NB4 (cell line): ENCODE measurements around the gene CADPS2.

Experiments used
- DNase-seq: peaks from one replicate; pipeline ENCODE4 v3.0.0; 2010; ENCODE audit warnings: low read depth
- H3K4me3 ChIP-seq: one replicate; pipeline ENCODE4 v1.5.1; 2011; ENCODE audit warnings: mild to moderate bottlenecking, low read depth, low read length, moderate library complexity
- MYC ChIP-seq: IDR thresholded peaks from 2 replicates; pipeline ENCODE4 v1.6.1; 2011; ENCODE audit warnings: low read depth, low read length
- POLR2A ChIP-seq: IDR thresholded peaks from 2 replicates; pipeline ENCODE4 v1.6.1; 2011; ENCODE audit warnings: mild to moderate bottlenecking; ENCODE audit not compliant: insufficient read length; ENCODE audit errors: extremely low read depth
- TF ChIP-seq, protein P1 (sequence below): IDR thresholded peaks from 2 replicates; pipeline ENCODE4 v1.6.1; 2011; ENCODE audit warnings: low read depth, low read length
- TF ChIP-seq, protein P2 (sequence below): IDR thresholded peaks from one replicate; pipeline ENCODE4 v1.5.1; 2012; ENCODE audit warnings: low read depth, low read length

The CADPS2 gene

DNA sequence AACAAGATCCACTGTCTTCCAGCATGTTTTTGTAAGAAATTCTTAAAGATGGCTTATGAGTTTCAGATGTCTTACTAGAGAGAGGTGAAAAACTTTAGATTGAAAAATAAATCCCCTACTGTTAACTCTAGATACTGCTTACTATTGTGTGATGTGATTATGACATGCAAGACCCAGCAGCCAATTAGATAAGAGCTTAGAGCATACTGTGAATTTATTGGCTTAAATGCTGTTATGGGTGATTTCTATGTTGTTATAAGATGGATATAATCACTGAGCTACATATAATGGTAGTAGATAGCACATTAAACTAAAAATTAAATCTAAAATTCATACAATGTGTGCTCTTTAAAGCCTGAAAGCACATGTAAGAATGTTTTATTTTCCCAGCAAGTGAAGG, 187.2 kb downstream of the CADPS2 start, which contains the start of gene RNF133:
TSS of gene RNF133 (minus strand) at position 101 of the 400 bp plus-strand sequence. CDS start 199 bp downstream, outside the sequence.
- no peak for TF ChIP-seq POLR2A
- TF ChIP-seq, protein P1, sequence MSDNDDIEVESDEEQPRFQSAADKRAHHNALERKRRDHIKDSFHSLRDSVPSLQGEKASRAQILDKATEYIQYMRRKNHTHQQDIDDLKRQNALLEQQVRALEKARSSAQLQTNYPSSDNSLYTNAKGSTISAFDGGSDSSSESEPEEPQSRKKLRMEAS: no peak
- no peak for TF ChIP-seq MYC
- TF ChIP-seq, protein P2, sequence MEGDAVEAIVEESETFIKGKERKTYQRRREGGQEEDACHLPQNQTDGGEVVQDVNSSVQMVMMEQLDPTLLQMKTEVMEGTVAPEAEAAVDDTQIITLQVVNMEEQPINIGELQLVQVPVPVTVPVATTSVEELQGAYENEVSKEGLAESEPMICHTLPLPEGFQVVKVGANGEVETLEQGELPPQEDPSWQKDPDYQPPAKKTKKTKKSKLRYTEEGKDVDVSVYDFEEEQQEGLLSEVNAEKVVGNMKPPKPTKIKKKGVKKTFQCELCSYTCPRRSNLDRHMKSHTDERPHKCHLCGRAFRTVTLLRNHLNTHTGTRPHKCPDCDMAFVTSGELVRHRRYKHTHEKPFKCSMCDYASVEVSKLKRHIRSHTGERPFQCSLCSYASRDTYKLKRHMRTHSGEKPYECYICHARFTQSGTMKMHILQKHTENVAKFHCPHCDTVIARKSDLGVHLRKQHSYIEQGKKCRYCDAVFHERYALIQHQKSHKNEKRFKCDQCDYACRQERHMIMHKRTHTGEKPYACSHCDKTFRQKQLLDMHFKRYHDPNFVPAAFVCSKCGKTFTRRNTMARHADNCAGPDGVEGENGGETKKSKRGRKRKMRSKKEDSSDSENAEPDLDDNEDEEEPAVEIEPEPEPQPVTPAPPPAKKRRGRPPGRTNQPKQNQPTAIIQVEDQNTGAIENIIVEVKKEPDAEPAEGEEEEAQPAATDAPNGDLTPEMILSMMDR: no peak
- no peak within 1 kb of the TSS for H3K4me3 ChIP-seq
- no peak for DNase-seq

DNA sequence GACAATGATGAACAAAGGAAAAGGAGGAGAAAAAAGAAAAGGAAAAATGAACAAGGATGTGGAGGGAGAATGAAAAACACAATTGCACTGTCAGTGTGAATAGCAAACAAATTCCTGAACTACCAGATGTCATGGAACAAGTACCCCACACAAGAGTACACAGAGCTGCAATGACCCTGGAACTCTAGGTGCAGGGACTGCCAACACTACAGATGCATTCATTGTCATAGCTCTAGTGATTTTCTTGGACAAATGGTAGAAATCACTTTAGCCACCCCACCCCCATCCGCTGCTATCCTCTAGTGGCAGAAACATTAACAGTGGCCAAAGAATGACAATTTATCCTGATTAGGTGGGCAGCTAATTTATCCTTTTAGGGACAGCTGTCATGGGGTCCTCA, 190.4 kb downstream of the CADPS2 start:
- H3K4me3 ChIP-seq: no peak overlapping the region
- TF ChIP-seq, protein P1: no peak
- no peak for TF ChIP-seq POLR2A
- no peak for TF ChIP-seq MYC
- TF ChIP-seq, protein P2: no peak
- no peak for DNase-seq

DNA sequence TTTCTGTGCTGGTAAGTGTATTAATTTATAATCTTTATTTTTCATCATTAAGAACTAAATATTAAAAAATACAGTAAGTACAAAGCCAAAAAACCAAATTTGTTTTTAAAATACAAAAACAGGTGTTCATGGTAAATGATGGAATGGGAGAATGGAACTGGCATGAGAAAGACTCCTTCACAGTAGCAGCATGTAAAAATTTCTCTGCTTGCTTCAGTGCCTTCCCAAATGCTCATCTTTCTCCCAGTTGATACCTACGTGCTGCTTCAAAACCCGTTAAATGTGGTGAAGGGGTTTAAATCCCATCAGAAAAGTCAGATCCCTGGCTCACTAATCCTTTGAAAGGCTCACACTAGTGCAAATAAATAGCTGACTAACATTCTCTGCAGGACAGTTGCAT, 191.6 kb downstream of the CADPS2 start:
- no peak overlapping the region for H3K4me3 ChIP-seq
- no peak for DNase-seq
- TF ChIP-seq, protein P2: no peak
- TF ChIP-seq, protein P1: no peak
- TF ChIP-seq POLR2A: no peak
- no peak for TF ChIP-seq MYC

DNA sequence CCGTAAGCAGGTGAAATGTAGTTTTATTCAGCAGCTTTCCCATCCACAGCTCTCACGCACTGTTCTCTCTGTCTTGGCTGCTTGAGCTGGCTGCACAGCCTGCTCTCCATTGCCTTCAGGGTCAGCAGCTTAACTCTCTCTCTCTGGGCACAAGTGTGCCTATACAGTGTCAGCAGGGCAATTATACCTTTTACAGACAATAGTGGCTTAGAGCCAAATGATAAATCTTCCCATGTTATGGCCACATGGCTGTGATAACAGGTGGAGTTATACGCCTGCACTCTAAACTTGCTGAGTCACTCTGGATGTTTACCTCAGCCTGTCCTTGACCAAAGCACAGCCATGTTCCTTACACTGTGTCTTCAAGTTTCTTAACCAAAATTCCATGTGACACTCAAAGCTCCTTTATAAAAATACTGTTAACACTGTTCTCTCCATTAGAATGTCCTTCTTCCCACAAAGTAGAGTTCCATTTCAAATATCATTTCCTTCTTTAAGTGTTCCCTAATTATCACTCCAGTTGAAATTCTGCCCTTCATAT, 193.4 kb downstream of the CADPS2 start:
- TF ChIP-seq, protein P2: no peak
- no peak for TF ChIP-seq POLR2A
- TF ChIP-seq, protein P1: no peak
- TF ChIP-seq MYC: no peak
- DNase-seq: no peak
- no peak overlapping the region for H3K4me3 ChIP-seq

DNA sequence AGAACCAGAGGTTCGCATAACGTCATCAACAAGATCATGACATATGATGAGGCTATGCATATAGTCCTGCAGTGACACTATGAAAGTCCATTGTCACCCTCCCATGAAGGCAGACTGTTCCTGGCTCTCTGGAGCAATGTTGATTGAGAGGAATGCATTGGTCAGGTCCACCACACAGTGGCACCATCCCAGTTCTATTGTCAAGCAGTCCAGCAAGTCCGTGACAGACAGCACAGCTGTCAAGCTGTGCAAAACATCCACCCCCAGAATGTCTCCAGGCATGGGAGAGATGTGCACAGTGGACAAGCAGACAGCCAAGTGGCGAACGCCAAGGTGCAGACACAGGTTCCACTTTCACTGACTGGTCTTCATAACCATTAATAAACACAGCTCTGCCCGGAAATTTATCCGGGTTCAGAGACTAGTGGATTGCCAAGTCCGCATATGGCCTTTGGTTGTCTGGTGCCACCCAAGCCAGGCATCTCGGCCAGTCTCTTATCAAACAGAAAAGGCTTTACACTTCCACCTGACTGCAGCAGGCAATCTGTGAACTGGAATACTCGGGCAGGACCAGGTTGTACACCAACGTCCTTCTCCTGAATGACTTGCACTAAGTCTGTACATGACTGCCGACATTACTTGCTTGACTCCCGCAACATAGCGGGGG, 194.6 kb downstream of the CADPS2 start:
- TF ChIP-seq, protein P2: no peak
- TF ChIP-seq POLR2A: no peak
- TF ChIP-seq, protein P1: no peak
- no peak for TF ChIP-seq MYC
- no peak overlapping the region for H3K4me3 ChIP-seq
- no peak for DNase-seq
